ENCODE results near the gene GRK4. TPM values are rescaled to one million over a fixed set of nuclear protein-coding genes. Genes with fewer than 3 reads are reported as not detected.

Gene GRK4
- total RNA-seq, 4 donors from 2014 or later = 0.95 to 17.3 (median 1.5) TPM

GRCh38 chr4:2938906-2939305 lies 24.5 kb upstream of the GRK4 start:
- no peak overlapping the region for H3K4me3 ChIP-seq
- no peaks in the 10 kb centered on the region for H3K27me3 ChIP-seq
- H3K36me3 ChIP-seq = peaks cover 0 to 64% (median 0%) of the 10 kb centered on the region in 3 donors
- H3K4me1 ChIP-seq = peaks cover 0 to 30% (median 8%) of the 10 kb centered on the region in 4 donors
- DNase-seq = peak in 2 of 3 donors; percentile 30 to 32
- no peak for TF ChIP-seq POLR2A (IDR thresholded peaks at IDR 0.05)
- no peak for TF ChIP-seq CTCF (IDR thresholded peaks at IDR 0.05)
- no peaks in the 10 kb centered on the region for H3K9me3 ChIP-seq
- H3K27ac ChIP-seq = no peak overlapping the region

- H3K27ac ChIP-seq = no peak overlapping the region
- no peak for TF ChIP-seq CTCF (IDR thresholded peaks at IDR 0.05)
- no peak for TF ChIP-seq POLR2A (IDR thresholded peaks at IDR 0.05)
- H3K27me3 ChIP-seq = no peaks in the 10 kb centered on the region
- H3K9me3 ChIP-seq = no peaks in the 10 kb centered on the region
- H3K4me3 ChIP-seq = no peak overlapping the region
- H3K4me1 ChIP-seq = peaks cover 0 to 28% (median 8%) of the 10 kb centered on the region in 4 donors
- peak in 2 of 3 donors; percentile 40 to 43 for DNase-seq
- peaks cover 0 to 71% (median 0%) of the 10 kb centered on the region in 3 donors for H3K36me3 ChIP-seq
These were observed 23.8 kb upstream of the GRK4 start for GRCh38 chr4:2939383-2940243.

GRCh38 chr4:2940267-2941137 lies 22.9 kb upstream of the GRK4 start:
- Histone ChIP-seq H3K4me1 (peaks cover 0 to 24% (median 7%) of the 10 kb centered on the region in 4 donors), H3K36me3 (peaks cover 0 to 80% (median 0%) of the 10 kb centered on the region in 3 donors), H3K4me3 (no peak overlapping the region), H3K9me3 (no peaks in the 10 kb centered on the region), H3K27ac (no peak overlapping the region), H3K27me3 (no peaks in the 10 kb centered on the region)
- DNase-seq = peak in 2 of 3 donors; percentile 41 to 44
- TF ChIP-seq POLR2A (IDR thresholded peaks at IDR 0.05) = no peak
- TF ChIP-seq CTCF (IDR thresholded peaks at IDR 0.05) = no peak

- Histone ChIP-seq H3K4me1 (peaks cover 0 to 15% (median 2%) of the 10 kb centered on the region in 4 donors), H3K27ac (no peak overlapping the region), H3K4me3 (no peak overlapping the region), H3K36me3 (peaks cover 0 to 88% (median 0%) of the 10 kb centered on the region in 3 donors), H3K9me3 (no peaks in the 10 kb centered on the region), H3K27me3 (no peaks in the 10 kb centered on the region)
- TF ChIP-seq CTCF (IDR thresholded peaks at IDR 0.05) = no peak
- TF ChIP-seq POLR2A (IDR thresholded peaks at IDR 0.05) = no peak
- peak in 2 of 3 donors; percentile 43 for DNase-seq
These were observed 22.0 kb upstream of the GRK4 start for GRCh38 chr4:2941138-2942036.
